HEK293 (cell line): ENCODE data around the gene PES1.

ENCODE experiments used
- HOXD13 ChIP-seq: sonication (generic); formaldehyde crosslinking; IDR thresholded peaks from 2 replicates; pipeline ENCODE4 v1.8.0; 2022; ENCODE audit warnings: missing genetic modification reagents, borderline replicate concordance
- KLF8 ChIP-seq: fragments of 450-650 bp; formaldehyde crosslinking; IDR thresholded peaks from 2 replicates; pipeline ENCODE4 v1.5.1; 2016; ENCODE audit warnings: missing biosample characterization, missing genetic modification characterization
- MEIS1 ChIP-seq: sonication (generic); formaldehyde crosslinking; IDR thresholded peaks from 2 replicates; pipeline ENCODE4 v1.8.1; 2022; ENCODE audit warnings: missing genetic modification reagents, mild to moderate bottlenecking, borderline replicate concordance
- MYNN ChIP-seq: fragments of 450-650 bp; formaldehyde crosslinking; IDR thresholded peaks from 2 replicates; pipeline ENCODE4 v1.5.1; 2016; ENCODE audit warnings: missing biosample characterization, missing genetic modification characterization, borderline replicate concordance
- OVOL3 ChIP-seq: fragments of 450-650 bp; formaldehyde crosslinking; IDR thresholded peaks from 2 replicates; pipeline ENCODE4 v1.5.1; 2016; ENCODE audit warnings: missing biosample characterization, missing genetic modification characterization
- ZBTB17 ChIP-seq: fragments of 450-650 bp; formaldehyde crosslinking; IDR thresholded peaks from 2 replicates; pipeline ENCODE4 v1.5.1; 2016; ENCODE audit warnings: missing biosample characterization, missing genetic modification characterization
- ZNF335 ChIP-seq: fragments of 450-650 bp; formaldehyde crosslinking; conservative IDR thresholded peaks from 2 replicates; pipeline ENCODE4 v1.5.1; 2016; ENCODE audit warnings: missing biosample characterization, missing genetic modification characterization
- ZNF561 ChIP-seq: fragments of 450-650 bp; IDR thresholded peaks from 2 replicates; pipeline ENCODE4 v1.5.1; 2018; ENCODE audit warnings: missing biosample characterization, missing genetic modification characterization, borderline replicate concordance
- ZNF600 ChIP-seq: fragments of 450-650 bp; formaldehyde crosslinking; IDR thresholded peaks from 2 replicates; pipeline ENCODE4 v1.5.1; 2016; ENCODE audit warnings: missing biosample characterization, missing genetic modification characterization
- ZNF624 ChIP-seq: fragments of 450-650 bp; formaldehyde crosslinking; IDR thresholded peaks from 2 replicates; pipeline ENCODE4 v1.5.1; 2017; ENCODE audit warnings: missing biosample characterization, missing genetic modification characterization
- ZNF664 ChIP-seq: fragments of 450-650 bp; formaldehyde crosslinking; IDR thresholded peaks from 2 replicates; pipeline ENCODE4 v1.5.1; 2016; ENCODE audit warnings: missing biosample characterization, missing genetic modification characterization
- ZNF670 ChIP-seq: fragments of 450-650 bp; formaldehyde crosslinking; IDR thresholded peaks from 2 replicates; pipeline ENCODE4 v1.5.1; 2016; ENCODE audit warnings: missing biosample characterization, missing genetic modification characterization, low read depth
- ZNF785 ChIP-seq: fragments of 450-650 bp; formaldehyde crosslinking; IDR thresholded peaks from 2 replicates; pipeline ENCODE4 v1.5.1; 2016; ENCODE audit warnings: missing biosample characterization, missing genetic modification characterization
- ZNF837 ChIP-seq: fragments of 450-650 bp; formaldehyde crosslinking; IDR thresholded peaks from 2 replicates; pipeline ENCODE4 v1.5.1; 2016; ENCODE audit warnings: missing biosample characterization, missing genetic modification characterization
- ZXDB ChIP-seq: fragments of 450-650 bp; formaldehyde crosslinking; IDR thresholded peaks from 2 replicates; pipeline ENCODE4 v1.5.1; 2016; ENCODE audit warnings: missing biosample characterization, missing genetic modification characterization
- TF ChIP-seq, protein P1 (sequence below): fragments of 450-650 bp; formaldehyde crosslinking; optimal IDR thresholded peaks from 2 replicates; pipeline ENCODE3; 2016; ENCODE audit warnings: missing biosample characterization, mild to moderate bottlenecking, missing genetic modification characterization
- TF ChIP-seq, protein P2 (sequence below): fragments of 450-650 bp; formaldehyde crosslinking; IDR thresholded peaks from 2 replicates; pipeline ENCODE4 v1.5.1; 2016; ENCODE audit warnings: missing biosample characterization, missing genetic modification characterization, borderline replicate concordance
- TF ChIP-seq, protein P3 (sequence below): fragments of 450-650 bp; formaldehyde crosslinking; IDR thresholded peaks from 2 replicates; pipeline ENCODE4 v1.5.1; 2016; ENCODE audit warnings: missing biosample characterization, missing genetic modification characterization
- TF ChIP-seq, protein P4 (sequence below): fragments of 450-650 bp; formaldehyde crosslinking; IDR thresholded peaks from 2 replicates; pipeline ENCODE4 v1.5.1; 2016; ENCODE audit warnings: missing biosample characterization, missing genetic modification characterization
- TF ChIP-seq, protein P5 (sequence below): fragments of 450-650 bp; formaldehyde crosslinking; IDR thresholded peaks from 2 replicates; pipeline ENCODE4 v1.5.1; 2016; ENCODE audit warnings: missing biosample characterization, missing genetic modification characterization
- TF ChIP-seq, protein P6 (sequence below): fragments of 450-650 bp; formaldehyde crosslinking; IDR thresholded peaks from 2 replicates; pipeline ENCODE4 v1.5.1; 2016; ENCODE audit warnings: missing biosample characterization, missing genetic modification characterization
- TF ChIP-seq, protein P7 (sequence below): fragments of 450-650 bp; formaldehyde crosslinking; IDR thresholded peaks from 2 replicates; pipeline ENCODE4 v1.5.1; 2016; ENCODE audit warnings: missing biosample characterization, missing genetic modification characterization

PES1 gene

DNA sequence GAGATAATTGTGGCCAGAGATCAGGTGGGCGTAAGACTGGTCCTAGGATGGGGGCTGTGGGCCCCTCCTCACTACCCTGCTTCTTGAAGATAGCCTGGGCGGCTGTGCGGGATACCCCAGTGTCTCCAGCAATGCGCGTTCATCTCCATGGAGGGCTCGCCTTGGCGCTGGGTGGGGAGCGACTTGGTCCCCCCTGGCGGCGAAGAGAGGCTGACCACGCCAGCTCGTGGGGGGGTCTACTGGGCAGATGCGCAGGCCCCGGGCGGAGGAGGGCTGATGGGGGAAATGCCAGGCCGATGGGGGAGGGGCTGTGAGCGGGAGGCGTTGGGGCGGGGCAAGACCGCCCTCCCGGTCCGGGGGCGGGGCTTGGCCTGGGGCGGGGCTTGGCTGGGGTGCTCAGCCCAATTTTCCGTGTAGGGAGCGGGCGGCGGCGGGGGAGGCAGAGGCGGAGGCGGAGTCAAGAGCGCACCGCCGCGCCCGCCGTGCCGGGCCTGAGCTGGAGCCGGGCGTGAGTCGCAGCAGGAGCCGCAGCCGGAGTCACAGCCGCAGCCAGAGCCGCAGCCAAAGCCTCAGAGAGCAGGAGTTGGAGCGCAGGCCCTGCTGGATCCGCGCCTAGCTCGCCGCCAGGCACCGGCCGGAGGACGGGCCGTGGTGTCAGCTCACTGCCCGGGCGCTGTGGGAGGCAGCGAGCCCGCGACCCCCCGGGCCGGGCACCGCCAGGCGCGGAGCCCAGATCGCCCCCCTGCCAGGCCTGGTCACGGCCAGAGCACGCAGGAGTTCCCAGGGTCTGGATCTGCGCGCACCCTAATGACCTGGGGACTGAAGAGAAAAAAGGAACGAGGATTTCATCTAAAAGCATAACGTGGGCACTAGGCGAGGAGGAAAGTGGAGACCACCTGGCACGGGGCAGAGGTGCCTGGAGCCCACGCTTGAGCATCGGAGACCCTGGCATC, 43.8 kb upstream of the PES1 start, which contains the start of gene SLC35E4 (continued):
- TF ChIP-seq, protein P1, sequence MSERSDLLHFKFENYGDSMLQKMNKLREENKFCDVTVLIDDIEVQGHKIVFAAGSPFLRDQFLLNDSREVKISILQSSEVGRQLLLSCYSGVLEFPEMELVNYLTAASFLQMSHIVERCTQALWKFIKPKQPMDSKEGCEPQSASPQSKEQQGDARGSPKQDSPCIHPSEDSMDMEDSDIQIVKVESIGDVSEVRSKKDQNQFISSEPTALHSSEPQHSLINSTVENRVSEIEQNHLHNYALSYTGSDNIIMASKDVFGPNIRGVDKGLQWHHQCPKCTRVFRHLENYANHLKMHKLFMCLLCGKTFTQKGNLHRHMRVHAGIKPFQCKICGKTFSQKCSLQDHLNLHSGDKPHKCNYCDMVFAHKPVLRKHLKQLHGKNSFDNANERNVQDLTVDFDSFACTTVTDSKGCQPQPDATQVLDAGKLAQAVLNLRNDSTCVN (tag by site-specific recombination): peak; percentile 82
- TF ChIP-seq, protein P2, sequence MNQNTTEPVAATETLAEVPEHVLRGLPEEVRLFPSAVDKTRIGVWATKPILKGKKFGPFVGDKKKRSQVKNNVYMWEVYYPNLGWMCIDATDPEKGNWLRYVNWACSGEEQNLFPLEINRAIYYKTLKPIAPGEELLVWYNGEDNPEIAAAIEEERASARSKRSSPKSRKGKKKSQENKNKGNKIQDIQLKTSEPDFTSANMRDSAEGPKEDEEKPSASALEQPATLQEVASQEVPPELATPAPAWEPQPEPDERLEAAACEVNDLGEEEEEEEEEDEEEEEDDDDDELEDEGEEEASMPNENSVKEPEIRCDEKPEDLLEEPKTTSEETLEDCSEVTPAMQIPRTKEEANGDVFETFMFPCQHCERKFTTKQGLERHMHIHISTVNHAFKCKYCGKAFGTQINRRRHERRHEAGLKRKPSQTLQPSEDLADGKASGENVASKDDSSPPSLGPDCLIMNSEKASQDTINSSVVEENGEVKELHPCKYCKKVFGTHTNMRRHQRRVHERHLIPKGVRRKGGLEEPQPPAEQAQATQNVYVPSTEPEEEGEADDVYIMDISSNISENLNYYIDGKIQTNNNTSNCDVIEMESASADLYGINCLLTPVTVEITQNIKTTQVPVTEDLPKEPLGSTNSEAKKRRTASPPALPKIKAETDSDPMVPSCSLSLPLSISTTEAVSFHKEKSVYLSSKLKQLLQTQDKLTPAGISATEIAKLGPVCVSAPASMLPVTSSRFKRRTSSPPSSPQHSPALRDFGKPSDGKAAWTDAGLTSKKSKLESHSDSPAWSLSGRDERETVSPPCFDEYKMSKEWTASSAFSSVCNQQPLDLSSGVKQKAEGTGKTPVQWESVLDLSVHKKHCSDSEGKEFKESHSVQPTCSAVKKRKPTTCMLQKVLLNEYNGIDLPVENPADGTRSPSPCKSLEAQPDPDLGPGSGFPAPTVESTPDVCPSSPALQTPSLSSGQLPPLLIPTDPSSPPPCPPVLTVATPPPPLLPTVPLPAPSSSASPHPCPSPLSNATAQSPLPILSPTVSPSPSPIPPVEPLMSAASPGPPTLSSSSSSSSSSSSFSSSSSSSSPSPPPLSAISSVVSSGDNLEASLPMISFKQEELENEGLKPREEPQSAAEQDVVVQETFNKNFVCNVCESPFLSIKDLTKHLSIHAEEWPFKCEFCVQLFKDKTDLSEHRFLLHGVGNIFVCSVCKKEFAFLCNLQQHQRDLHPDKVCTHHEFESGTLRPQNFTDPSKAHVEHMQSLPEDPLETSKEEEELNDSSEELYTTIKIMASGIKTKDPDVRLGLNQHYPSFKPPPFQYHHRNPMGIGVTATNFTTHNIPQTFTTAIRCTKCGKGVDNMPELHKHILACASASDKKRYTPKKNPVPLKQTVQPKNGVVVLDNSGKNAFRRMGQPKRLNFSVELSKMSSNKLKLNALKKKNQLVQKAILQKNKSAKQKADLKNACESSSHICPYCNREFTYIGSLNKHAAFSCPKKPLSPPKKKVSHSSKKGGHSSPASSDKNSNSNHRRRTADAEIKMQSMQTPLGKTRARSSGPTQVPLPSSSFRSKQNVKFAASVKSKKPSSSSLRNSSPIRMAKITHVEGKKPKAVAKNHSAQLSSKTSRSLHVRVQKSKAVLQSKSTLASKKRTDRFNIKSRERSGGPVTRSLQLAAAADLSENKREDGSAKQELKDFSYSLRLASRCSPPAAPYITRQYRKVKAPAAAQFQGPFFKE (tag by site-specific recombination): no peak
- TF ChIP-seq, protein P3, sequence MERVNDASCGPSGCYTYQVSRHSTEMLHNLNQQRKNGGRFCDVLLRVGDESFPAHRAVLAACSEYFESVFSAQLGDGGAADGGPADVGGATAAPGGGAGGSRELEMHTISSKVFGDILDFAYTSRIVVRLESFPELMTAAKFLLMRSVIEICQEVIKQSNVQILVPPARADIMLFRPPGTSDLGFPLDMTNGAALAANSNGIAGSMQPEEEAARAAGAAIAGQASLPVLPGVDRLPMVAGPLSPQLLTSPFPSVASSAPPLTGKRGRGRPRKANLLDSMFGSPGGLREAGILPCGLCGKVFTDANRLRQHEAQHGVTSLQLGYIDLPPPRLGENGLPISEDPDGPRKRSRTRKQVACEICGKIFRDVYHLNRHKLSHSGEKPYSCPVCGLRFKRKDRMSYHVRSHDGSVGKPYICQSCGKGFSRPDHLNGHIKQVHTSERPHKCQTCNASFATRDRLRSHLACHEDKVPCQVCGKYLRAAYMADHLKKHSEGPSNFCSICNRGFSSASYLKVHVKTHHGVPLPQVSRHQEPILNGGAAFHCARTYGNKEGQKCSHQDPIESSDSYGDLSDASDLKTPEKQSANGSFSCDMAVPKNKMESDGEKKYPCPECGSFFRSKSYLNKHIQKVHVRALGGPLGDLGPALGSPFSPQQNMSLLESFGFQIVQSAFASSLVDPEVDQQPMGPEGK (tag by site-specific recombination): peak; percentile 97
- TF ChIP-seq ZNF600 (tag by site-specific recombination): peak; percentile 95
- peak; percentile 96 for TF ChIP-seq ZBTB17 (tag by site-specific recombination)
- no peak for TF ChIP-seq ZNF670 (tag by site-specific recombination)
- TF ChIP-seq, protein P4, sequence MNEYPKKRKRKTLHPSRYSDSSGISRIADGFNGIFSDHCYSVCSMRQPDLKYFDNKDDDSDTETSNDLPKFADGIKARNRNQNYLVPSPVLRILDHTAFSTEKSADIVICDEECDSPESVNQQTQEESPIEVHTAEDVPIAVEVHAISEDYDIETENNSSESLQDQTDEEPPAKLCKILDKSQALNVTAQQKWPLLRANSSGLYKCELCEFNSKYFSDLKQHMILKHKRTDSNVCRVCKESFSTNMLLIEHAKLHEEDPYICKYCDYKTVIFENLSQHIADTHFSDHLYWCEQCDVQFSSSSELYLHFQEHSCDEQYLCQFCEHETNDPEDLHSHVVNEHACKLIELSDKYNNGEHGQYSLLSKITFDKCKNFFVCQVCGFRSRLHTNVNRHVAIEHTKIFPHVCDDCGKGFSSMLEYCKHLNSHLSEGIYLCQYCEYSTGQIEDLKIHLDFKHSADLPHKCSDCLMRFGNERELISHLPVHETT: no peak
- TF ChIP-seq, protein P5, sequence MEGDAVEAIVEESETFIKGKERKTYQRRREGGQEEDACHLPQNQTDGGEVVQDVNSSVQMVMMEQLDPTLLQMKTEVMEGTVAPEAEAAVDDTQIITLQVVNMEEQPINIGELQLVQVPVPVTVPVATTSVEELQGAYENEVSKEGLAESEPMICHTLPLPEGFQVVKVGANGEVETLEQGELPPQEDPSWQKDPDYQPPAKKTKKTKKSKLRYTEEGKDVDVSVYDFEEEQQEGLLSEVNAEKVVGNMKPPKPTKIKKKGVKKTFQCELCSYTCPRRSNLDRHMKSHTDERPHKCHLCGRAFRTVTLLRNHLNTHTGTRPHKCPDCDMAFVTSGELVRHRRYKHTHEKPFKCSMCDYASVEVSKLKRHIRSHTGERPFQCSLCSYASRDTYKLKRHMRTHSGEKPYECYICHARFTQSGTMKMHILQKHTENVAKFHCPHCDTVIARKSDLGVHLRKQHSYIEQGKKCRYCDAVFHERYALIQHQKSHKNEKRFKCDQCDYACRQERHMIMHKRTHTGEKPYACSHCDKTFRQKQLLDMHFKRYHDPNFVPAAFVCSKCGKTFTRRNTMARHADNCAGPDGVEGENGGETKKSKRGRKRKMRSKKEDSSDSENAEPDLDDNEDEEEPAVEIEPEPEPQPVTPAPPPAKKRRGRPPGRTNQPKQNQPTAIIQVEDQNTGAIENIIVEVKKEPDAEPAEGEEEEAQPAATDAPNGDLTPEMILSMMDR (tag by site-specific recombination): peak; percentile 89
- TF ChIP-seq ZNF624 (tag by site-specific recombination): 0 out of 2 replicates have a peak, but pooled peaks have one; percentile 20
- 0 out of 2 replicates have a peak, but pooled peaks have one; percentile 22 for TF ChIP-seq ZNF561 (tag by site-specific recombination)
- peak; percentile 89 for TF ChIP-seq KLF8 (tag by site-specific recombination)
- TF ChIP-seq, protein P6, sequence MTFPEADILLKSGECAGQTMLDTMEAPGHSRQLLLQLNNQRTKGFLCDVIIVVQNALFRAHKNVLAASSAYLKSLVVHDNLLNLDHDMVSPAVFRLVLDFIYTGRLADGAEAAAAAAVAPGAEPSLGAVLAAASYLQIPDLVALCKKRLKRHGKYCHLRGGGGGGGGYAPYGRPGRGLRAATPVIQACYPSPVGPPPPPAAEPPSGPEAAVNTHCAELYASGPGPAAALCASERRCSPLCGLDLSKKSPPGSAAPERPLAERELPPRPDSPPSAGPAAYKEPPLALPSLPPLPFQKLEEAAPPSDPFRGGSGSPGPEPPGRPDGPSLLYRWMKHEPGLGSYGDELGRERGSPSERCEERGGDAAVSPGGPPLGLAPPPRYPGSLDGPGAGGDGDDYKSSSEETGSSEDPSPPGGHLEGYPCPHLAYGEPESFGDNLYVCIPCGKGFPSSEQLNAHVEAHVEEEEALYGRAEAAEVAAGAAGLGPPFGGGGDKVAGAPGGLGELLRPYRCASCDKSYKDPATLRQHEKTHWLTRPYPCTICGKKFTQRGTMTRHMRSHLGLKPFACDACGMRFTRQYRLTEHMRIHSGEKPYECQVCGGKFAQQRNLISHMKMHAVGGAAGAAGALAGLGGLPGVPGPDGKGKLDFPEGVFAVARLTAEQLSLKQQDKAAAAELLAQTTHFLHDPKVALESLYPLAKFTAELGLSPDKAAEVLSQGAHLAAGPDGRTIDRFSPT (tag by site-specific recombination): peak; percentile 55; the same call in 1 of the 2 replicates
- TF ChIP-seq, protein P7, sequence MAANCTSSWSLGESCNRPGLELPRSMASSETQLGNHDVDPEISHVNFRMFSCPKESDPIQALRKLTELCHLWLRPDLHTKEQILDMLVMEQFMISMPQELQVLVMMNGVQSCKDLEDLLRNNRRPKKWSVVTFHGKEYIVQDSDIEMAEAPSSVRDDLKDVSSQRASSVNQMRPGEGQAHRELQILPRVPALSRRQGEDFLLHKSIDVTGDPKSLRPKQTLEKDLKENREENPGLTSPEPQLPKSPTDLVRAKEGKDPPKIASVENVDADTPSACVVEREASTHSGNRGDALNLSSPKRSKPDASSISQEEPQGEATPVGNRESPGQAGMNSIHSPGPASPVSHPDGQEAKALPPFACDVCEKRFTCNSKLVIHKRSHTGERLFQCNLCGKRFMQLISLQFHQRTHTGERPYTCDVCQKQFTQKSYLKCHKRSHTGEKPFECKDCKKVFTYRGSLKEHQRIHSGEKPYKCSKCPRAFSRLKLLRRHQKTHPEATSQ (tag by site-specific recombination): no peak
- TF ChIP-seq ZNF335 (tag by site-specific recombination): peak; percentile 75
- TF ChIP-seq ZNF664 (tag by site-specific recombination): no peak
- TF ChIP-seq ZXDB (tag by site-specific recombination): 0 out of 2 replicates have a peak, but pooled peaks have one; percentile 11
- no peak for TF ChIP-seq HOXD13 (CRISPR knock-in tag)
- no peak for TF ChIP-seq OVOL3 (tag by site-specific recombination)
- TF ChIP-seq MYNN: no peak
- TF ChIP-seq ZNF785 (tag by site-specific recombination): no peak
- TF ChIP-seq ZNF837 (tag by site-specific recombination): no peak
- no peak for TF ChIP-seq MEIS1
